Measurements from ENCODE around the gene ATP2B3. TPM values are rescaled to one million over a fixed set of nuclear protein-coding genes. Genes with fewer than 3 reads are reported as not detected.

Gene ATP2B3
- total and polyA plus RNA-seq, 2 experiments from 2014 or later, result 0.17 TPM; not detected in 1

GRCh38 chrX:153621949-153622598 lies 104.6 kb downstream of the ATP2B3 start:
- H2AFZ ChIP-seq, result no peak overlapping the region
- ATAC-seq (no peak), DNase-seq (ENCODE audit: low spot score) (no peak)
- no peaks in the 10 kb centered on the region for H3K36me3 Mint-ChIP-seq (ENCODE audit: low read depth)
- no peaks in the 10 kb centered on the region for H3K36me3 ChIP-seq (ENCODE audit: insufficient read depth)
- no peaks in the 10 kb centered on the region for H4K20me1 ChIP-seq (replicated peaks; ENCODE audit: insufficient read depth)
- peaks cover 8% of the 10 kb centered on the region for H3K27me3 Mint-ChIP-seq (ENCODE audit: insufficient read depth, low read depth, poor library complexity)
- no peaks in the 10 kb centered on the region for H3K9me2 ChIP-seq (ENCODE audit: insufficient read depth)
- no peak overlapping the region for H3K27ac ChIP-seq (ENCODE audit: low read depth)
- no peaks in the 10 kb centered on the region for H3K4me1 ChIP-seq (ENCODE audit: insufficient read depth)
- no peak overlapping the region for H3K4me3 Mint-ChIP-seq
- H3K79me2 ChIP-seq (replicated peaks; ENCODE audit: insufficient read depth), result no peaks in the 10 kb centered on the region
- no peak for TF ChIP-seq JUNB (IDR thresholded peaks at IDR 0.05; ENCODE audit: unreplicated experiment)
- no peak for TF ChIP-seq EZH2 (IDR thresholded peaks at IDR 0.05; ENCODE audit: low read depth, unreplicated experiment)
- TF ChIP-seq ZNF462 (CRISPR knock-in tag; IDR thresholded peaks at IDR 0.05), result no peak
- no peak for TF ChIP-seq CREB1 (CRISPR knock-in tag; IDR thresholded peaks at IDR 0.05; ENCODE audit: low read depth)
- TF ChIP-seq, protein P1, sequence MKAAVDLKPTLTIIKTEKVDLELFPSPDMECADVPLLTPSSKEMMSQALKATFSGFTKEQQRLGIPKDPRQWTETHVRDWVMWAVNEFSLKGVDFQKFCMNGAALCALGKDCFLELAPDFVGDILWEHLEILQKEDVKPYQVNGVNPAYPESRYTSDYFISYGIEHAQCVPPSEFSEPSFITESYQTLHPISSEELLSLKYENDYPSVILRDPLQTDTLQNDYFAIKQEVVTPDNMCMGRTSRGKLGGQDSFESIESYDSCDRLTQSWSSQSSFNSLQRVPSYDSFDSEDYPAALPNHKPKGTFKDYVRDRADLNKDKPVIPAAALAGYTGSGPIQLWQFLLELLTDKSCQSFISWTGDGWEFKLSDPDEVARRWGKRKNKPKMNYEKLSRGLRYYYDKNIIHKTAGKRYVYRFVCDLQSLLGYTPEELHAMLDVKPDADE (IDR thresholded peaks at IDR 0.05), result no peak
- TF ChIP-seq POLR2AphosphoS5 (IDR thresholded peaks at IDR 0.05; ENCODE audit: low read depth), result no peak
- TF ChIP-seq EZH2phosphoT487 (IDR thresholded peaks at IDR 0.05; ENCODE audit: unreplicated experiment), result no peak
- TF ChIP-seq, protein P2, sequence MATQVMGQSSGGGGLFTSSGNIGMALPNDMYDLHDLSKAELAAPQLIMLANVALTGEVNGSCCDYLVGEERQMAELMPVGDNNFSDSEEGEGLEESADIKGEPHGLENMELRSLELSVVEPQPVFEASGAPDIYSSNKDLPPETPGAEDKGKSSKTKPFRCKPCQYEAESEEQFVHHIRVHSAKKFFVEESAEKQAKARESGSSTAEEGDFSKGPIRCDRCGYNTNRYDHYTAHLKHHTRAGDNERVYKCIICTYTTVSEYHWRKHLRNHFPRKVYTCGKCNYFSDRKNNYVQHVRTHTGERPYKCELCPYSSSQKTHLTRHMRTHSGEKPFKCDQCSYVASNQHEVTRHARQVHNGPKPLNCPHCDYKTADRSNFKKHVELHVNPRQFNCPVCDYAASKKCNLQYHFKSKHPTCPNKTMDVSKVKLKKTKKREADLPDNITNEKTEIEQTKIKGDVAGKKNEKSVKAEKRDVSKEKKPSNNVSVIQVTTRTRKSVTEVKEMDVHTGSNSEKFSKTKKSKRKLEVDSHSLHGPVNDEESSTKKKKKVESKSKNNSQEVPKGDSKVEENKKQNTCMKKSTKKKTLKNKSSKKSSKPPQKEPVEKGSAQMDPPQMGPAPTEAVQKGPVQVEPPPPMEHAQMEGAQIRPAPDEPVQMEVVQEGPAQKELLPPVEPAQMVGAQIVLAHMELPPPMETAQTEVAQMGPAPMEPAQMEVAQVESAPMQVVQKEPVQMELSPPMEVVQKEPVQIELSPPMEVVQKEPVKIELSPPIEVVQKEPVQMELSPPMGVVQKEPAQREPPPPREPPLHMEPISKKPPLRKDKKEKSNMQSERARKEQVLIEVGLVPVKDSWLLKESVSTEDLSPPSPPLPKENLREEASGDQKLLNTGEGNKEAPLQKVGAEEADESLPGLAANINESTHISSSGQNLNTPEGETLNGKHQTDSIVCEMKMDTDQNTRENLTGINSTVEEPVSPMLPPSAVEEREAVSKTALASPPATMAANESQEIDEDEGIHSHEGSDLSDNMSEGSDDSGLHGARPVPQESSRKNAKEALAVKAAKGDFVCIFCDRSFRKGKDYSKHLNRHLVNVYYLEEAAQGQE (IDR thresholded peaks at IDR 0.05; ENCODE audit: unreplicated experiment), result no peak
- TF ChIP-seq STAT1 (IDR thresholded peaks at IDR 0.05; ENCODE audit: unreplicated experiment), result no peak
- TF ChIP-seq, protein P3, sequence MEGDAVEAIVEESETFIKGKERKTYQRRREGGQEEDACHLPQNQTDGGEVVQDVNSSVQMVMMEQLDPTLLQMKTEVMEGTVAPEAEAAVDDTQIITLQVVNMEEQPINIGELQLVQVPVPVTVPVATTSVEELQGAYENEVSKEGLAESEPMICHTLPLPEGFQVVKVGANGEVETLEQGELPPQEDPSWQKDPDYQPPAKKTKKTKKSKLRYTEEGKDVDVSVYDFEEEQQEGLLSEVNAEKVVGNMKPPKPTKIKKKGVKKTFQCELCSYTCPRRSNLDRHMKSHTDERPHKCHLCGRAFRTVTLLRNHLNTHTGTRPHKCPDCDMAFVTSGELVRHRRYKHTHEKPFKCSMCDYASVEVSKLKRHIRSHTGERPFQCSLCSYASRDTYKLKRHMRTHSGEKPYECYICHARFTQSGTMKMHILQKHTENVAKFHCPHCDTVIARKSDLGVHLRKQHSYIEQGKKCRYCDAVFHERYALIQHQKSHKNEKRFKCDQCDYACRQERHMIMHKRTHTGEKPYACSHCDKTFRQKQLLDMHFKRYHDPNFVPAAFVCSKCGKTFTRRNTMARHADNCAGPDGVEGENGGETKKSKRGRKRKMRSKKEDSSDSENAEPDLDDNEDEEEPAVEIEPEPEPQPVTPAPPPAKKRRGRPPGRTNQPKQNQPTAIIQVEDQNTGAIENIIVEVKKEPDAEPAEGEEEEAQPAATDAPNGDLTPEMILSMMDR (conservative IDR thresholded peaks at IDR 0.05; ENCODE audit: low read depth in 2 of 2), result no peak
- TF ChIP-seq NANOG (IDR thresholded peaks at IDR 0.05; ENCODE audit: borderline replicate concordance), result no peak
- TF ChIP-seq ZNF331 (CRISPR knock-in tag; IDR thresholded peaks at IDR 0.05; ENCODE audit: low read depth), result no peak
- TF ChIP-seq ZNF114 (CRISPR knock-in tag; IDR thresholded peaks at IDR 0.05), result no peak
- no peak overlapping the region for H3K4me2 ChIP-seq
- no peaks in the 10 kb centered on the region for H3K9me3 Mint-ChIP-seq
- H3K27me3 ChIP-seq (ENCODE audit: insufficient read depth), result no peaks in the 10 kb centered on the region
- H3K4me1 Mint-ChIP-seq, result peaks cover 2% of the 10 kb centered on the region; the same call in 1 of the 3 replicates
- H3K27ac Mint-ChIP-seq, result no peak overlapping the region
- H3F3A ChIP-seq (replicated peaks; ENCODE audit: low read depth), result no peaks in the 10 kb centered on the region
- H3K4me3 ChIP-seq, result no peak overlapping the region

Data from GM23338 (cell line).